Measurements from ENCODE around the gene SMIM5.

DNA sequence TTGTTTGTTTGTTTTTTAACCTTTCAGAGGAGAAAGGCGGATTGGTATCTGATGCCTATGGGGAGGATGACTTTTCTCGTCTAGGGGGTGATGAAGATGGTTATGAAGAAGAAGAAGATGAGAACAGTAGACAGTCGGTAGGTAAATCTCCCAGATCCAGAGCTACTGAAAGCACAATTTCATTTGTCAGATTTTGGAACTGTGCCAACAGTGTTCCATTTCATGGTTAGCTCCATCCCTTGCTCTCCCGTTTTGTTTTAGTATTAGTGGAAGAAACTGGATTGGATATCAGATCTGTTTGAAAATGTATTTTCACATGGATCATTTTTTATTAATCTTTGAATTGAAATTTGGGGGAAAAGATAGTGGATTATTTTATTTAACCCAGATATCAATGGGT lies 35.3 kb downstream of the SMIM5 start:
- TF ChIP-seq RAD21 (CRISPR knock-in tag; IDR thresholded peaks at IDR 0.05) (no peak), EP300 (IDR thresholded peaks at IDR 0.05; ENCODE audit: low read depth in 2 of 2, low read length in 2 of 2) (no peak), EP300 (CRISPR knock-in tag; IDR thresholded peaks at IDR 0.05; ENCODE audit: borderline replicate concordance) (no peak), KLF13 (CRISPR knock-in tag; IDR thresholded peaks at IDR 0.05) (no peak), NFRKB (IDR thresholded peaks at IDR 0.05) (no peak), ZNF878 (CRISPR knock-in tag; IDR thresholded peaks at IDR 0.05) (no peak)
- TF ChIP-seq, protein P1, sequence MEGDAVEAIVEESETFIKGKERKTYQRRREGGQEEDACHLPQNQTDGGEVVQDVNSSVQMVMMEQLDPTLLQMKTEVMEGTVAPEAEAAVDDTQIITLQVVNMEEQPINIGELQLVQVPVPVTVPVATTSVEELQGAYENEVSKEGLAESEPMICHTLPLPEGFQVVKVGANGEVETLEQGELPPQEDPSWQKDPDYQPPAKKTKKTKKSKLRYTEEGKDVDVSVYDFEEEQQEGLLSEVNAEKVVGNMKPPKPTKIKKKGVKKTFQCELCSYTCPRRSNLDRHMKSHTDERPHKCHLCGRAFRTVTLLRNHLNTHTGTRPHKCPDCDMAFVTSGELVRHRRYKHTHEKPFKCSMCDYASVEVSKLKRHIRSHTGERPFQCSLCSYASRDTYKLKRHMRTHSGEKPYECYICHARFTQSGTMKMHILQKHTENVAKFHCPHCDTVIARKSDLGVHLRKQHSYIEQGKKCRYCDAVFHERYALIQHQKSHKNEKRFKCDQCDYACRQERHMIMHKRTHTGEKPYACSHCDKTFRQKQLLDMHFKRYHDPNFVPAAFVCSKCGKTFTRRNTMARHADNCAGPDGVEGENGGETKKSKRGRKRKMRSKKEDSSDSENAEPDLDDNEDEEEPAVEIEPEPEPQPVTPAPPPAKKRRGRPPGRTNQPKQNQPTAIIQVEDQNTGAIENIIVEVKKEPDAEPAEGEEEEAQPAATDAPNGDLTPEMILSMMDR (CRISPR knock-in tag; IDR thresholded peaks at IDR 0.05) = no peak
- TF ChIP-seq, protein P2, sequence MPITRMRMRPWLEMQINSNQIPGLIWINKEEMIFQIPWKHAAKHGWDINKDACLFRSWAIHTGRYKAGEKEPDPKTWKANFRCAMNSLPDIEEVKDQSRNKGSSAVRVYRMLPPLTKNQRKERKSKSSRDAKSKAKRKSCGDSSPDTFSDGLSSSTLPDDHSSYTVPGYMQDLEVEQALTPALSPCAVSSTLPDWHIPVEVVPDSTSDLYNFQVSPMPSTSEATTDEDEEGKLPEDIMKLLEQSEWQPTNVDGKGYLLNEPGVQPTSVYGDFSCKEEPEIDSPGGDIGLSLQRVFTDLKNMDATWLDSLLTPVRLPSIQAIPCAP (CRISPR knock-in tag; IDR thresholded peaks at IDR 0.05; ENCODE audit: low read depth) = no peak
- TF ChIP-seq, protein P3, sequence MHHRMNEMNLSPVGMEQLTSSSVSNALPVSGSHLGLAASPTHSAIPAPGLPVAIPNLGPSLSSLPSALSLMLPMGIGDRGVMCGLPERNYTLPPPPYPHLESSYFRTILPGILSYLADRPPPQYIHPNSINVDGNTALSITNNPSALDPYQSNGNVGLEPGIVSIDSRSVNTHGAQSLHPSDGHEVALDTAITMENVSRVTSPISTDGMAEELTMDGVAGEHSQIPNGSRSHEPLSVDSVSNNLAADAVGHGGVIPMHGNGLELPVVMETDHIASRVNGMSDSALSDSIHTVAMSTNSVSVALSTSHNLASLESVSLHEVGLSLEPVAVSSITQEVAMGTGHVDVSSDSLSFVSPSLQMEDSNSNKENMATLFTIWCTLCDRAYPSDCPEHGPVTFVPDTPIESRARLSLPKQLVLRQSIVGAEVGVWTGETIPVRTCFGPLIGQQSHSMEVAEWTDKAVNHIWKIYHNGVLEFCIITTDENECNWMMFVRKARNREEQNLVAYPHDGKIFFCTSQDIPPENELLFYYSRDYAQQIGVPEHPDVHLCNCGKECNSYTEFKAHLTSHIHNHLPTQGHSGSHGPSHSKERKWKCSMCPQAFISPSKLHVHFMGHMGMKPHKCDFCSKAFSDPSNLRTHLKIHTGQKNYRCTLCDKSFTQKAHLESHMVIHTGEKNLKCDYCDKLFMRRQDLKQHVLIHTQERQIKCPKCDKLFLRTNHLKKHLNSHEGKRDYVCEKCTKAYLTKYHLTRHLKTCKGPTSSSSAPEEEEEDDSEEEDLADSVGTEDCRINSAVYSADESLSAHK (CRISPR knock-in tag; IDR thresholded peaks at IDR 0.05; ENCODE audit: borderline replicate concordance) = no peak

Data from HepG2 (cell line).